SJCRH30 (cell line): Measurements from ENCODE around the gene RIMBP2. TPM values are rescaled to one million over a fixed set of nuclear protein-coding genes. Genes with fewer than 3 reads are reported as not detected.

Source experiments
- DNase-seq, 2 experiments: peaks; one replicate each; pipeline ENCODE4 v3.0.0-alpha.2; 2015 to 2020
- H3K27ac ChIP-seq: fragments of 250-450 bp; sonication (Bioruptor Pico); 2 replicates; pipeline ENCODE4 v1.5.1; 2020; ENCODE audit warnings: mild to moderate bottlenecking, moderate library complexity
- H3K27me3 ChIP-seq: fragments of 250-450 bp; sonication (Bioruptor Pico); 2 replicates; pipeline ENCODE4 v1.5.1; 2020; ENCODE audit warnings: mild to moderate bottlenecking, moderate library complexity
- H3K36me3 ChIP-seq: fragments of 250-450 bp; sonication (Bioruptor Pico); 2 replicates; pipeline ENCODE4 v1.5.1; 2020; ENCODE audit warnings: mild to moderate bottlenecking, moderate library complexity
- H3K4me1 ChIP-seq: fragments of 250-450 bp; sonication (Bioruptor Pico); 2 replicates; pipeline ENCODE4 v1.5.1; 2020; ENCODE audit warnings: mild to moderate bottlenecking, moderate library complexity
- H3K4me3 ChIP-seq: fragments of 250-450 bp; sonication (Bioruptor Pico); 2 replicates; pipeline ENCODE4 v1.5.1; 2020; ENCODE audit warnings: mild to moderate bottlenecking, moderate library complexity
- H3K9me3 ChIP-seq: fragments of 250-450 bp; sonication (Bioruptor Pico); replicated peaks from 2 replicates; pipeline ENCODE4 v1.5.1; 2020; ENCODE audit warnings: mild to moderate bottlenecking, moderate library complexity
- total RNA-seq: library from RNA; depleted of rRNA; stranded (reverse); fragments of >200 nt; shearing (Covaris generic); gene quantifications from 2 replicates; pipeline ENCODE4 v1.2.3, GENCODE V29; 2014

The RIMBP2 gene
- total RNA-seq, 1 experiment from 2014 or later = not detected

- H3K27me3 ChIP-seq = no peaks in the 10 kb centered on the region
- H3K4me3 ChIP-seq = no peak overlapping the region
- no peak overlapping the region for H3K27ac ChIP-seq
- no peak for DNase-seq
- H3K36me3 ChIP-seq = no peaks in the 10 kb centered on the region
- H3K9me3 ChIP-seq = no peaks in the 10 kb centered on the region
- no peaks in the 10 kb centered on the region for H3K4me1 ChIP-seq
Observed at GRCh38 chr12:130382818-130383217, 333.3 kb downstream of the RIMBP2 start.

GRCh38 chr12:130375296-130376287, 340.5 kb downstream of the RIMBP2 start:
- no peaks in the 10 kb centered on the region for H3K9me3 ChIP-seq
- DNase-seq = no peak
- no peaks in the 10 kb centered on the region for H3K4me1 ChIP-seq

GRCh38 chr12:130374083-130374482, 342.0 kb downstream of the RIMBP2 start:
- H3K4me1 ChIP-seq = no peaks in the 10 kb centered on the region
- H3K4me3 ChIP-seq = no peak overlapping the region
- DNase-seq = no peak
- H3K27ac ChIP-seq = no peak overlapping the region
- H3K36me3 ChIP-seq = no peaks in the 10 kb centered on the region
- H3K9me3 ChIP-seq = no peaks in the 10 kb centered on the region
- H3K27me3 ChIP-seq = no peaks in the 10 kb centered on the region; the same call in 1 of the 2 replicates

More at GRCh38 chr12:130375296-130376287, 340.5 kb downstream of the RIMBP2 start:
- H3K27me3 ChIP-seq = no peaks in the 10 kb centered on the region; the same call in 1 of the 2 replicates
- H3K36me3 ChIP-seq = no peaks in the 10 kb centered on the region
- H3K27ac ChIP-seq = no peak overlapping the region
- H3K4me3 ChIP-seq = no peak overlapping the region

- no peak for DNase-seq
- Histone ChIP-seq H3K27ac (no peak overlapping the region), H3K27me3 (no peaks in the 10 kb centered on the region; the same call in 1 of the 2 replicates), H3K4me3 (no peak overlapping the region), H3K36me3 (no peaks in the 10 kb centered on the region), H3K4me1 (no peaks in the 10 kb centered on the region), H3K9me3 (no peaks in the 10 kb centered on the region)
Observed at GRCh38 chr12:130372936-130373335, 343.2 kb downstream of the RIMBP2 start.

- no peaks in the 10 kb centered on the region for H3K36me3 ChIP-seq
- no peak for DNase-seq
- no peak overlapping the region for H3K4me3 ChIP-seq
- no peaks in the 10 kb centered on the region for H3K4me1 ChIP-seq
- no peaks in the 10 kb centered on the region; the same call in 1 of the 2 replicates for H3K27me3 ChIP-seq
- no peak overlapping the region for H3K27ac ChIP-seq
- H3K9me3 ChIP-seq = no peaks in the 10 kb centered on the region
Observed at GRCh38 chr12:130371296-130371695, 344.8 kb downstream of the RIMBP2 start.

- Histone ChIP-seq H3K9me3 (no peaks in the 10 kb centered on the region), H3K4me1 (no peaks in the 10 kb centered on the region), H3K4me3 (no peak overlapping the region), H3K36me3 (no peaks in the 10 kb centered on the region), H3K27ac (no peak overlapping the region), H3K27me3 (no peaks in the 10 kb centered on the region; the same call in 1 of the 2 replicates)
- DNase-seq = no peak
Observed at GRCh38 chr12:130369816-130370215, 346.3 kb downstream of the RIMBP2 start.

- no peaks in the 10 kb centered on the region for H3K36me3 ChIP-seq
- H3K27me3 ChIP-seq = no peaks in the 10 kb centered on the region; the same call in 1 of the 2 replicates
- no peak overlapping the region for H3K4me3 ChIP-seq
- DNase-seq = no peak
- no peaks in the 10 kb centered on the region for H3K9me3 ChIP-seq
- H3K4me1 ChIP-seq = no peaks in the 10 kb centered on the region
- H3K27ac ChIP-seq = no peak overlapping the region
Observed at GRCh38 chr12:130367523-130367922, 348.6 kb downstream of the RIMBP2 start.

GRCh38 chr12:130367003-130367402, 349.1 kb downstream of the RIMBP2 start:
- Histone ChIP-seq H3K4me1 (no peaks in the 10 kb centered on the region), H3K27ac (no peak overlapping the region), H3K9me3 (no peaks in the 10 kb centered on the region), H3K27me3 (peaks cover 2% of the 10 kb centered on the region; the same call in 1 of the 2 replicates), H3K4me3 (no peak overlapping the region), H3K36me3 (no peaks in the 10 kb centered on the region)
- DNase-seq = no peak

- peaks cover 2% of the 10 kb centered on the region; the same call in 1 of the 2 replicates for H3K27me3 ChIP-seq
- no peak overlapping the region for H3K27ac ChIP-seq
- DNase-seq = no peak
Observed at GRCh38 chr12:130366159-130366558, 349.9 kb downstream of the RIMBP2 start.

GRCh38 chr12:130364578-130364977, 351.5 kb downstream of the RIMBP2 start:
- Histone ChIP-seq H3K4me3 (no peak overlapping the region), H3K36me3 (no peaks in the 10 kb centered on the region), H3K27ac (no peak overlapping the region), H3K27me3 (peaks cover 7% of the 10 kb centered on the region), H3K4me1 (no peaks in the 10 kb centered on the region), H3K9me3 (no peaks in the 10 kb centered on the region)
- no peak for DNase-seq

More at GRCh38 chr12:130366159-130366558, 349.9 kb downstream of the RIMBP2 start:
- H3K4me1 ChIP-seq = no peaks in the 10 kb centered on the region
- no peak overlapping the region for H3K4me3 ChIP-seq
- no peaks in the 10 kb centered on the region for H3K36me3 ChIP-seq
- H3K9me3 ChIP-seq = no peaks in the 10 kb centered on the region

- Histone ChIP-seq H3K36me3 (no peaks in the 10 kb centered on the region), H3K4me3 (no peak overlapping the region), H3K27ac (no peak overlapping the region), H3K9me3 (no peaks in the 10 kb centered on the region), H3K4me1 (no peaks in the 10 kb centered on the region), H3K27me3 (peaks cover 16% of the 10 kb centered on the region)
- DNase-seq = no peak
Observed at GRCh38 chr12:130362060-130362459, 354.0 kb downstream of the RIMBP2 start.

GRCh38 chr12:130357729-130358330, 358.3 kb downstream of the RIMBP2 start:
- Histone ChIP-seq H3K4me3 (no peak overlapping the region), H3K4me1 (no peaks in the 10 kb centered on the region), H3K27ac (no peak overlapping the region), H3K36me3 (no peaks in the 10 kb centered on the region), H3K27me3 (peaks cover 20% of the 10 kb centered on the region), H3K9me3 (no peaks in the 10 kb centered on the region)
- no peak for DNase-seq

- DNase-seq = no peak
- H3K27me3 ChIP-seq = peaks cover 19% of the 10 kb centered on the region
- no peak overlapping the region for H3K4me3 ChIP-seq
- H3K9me3 ChIP-seq = no peaks in the 10 kb centered on the region
- no peaks in the 10 kb centered on the region for H3K36me3 ChIP-seq
- H3K4me1 ChIP-seq = no peaks in the 10 kb centered on the region
- no peak overlapping the region for H3K27ac ChIP-seq
Observed at GRCh38 chr12:130357241-130357640, 358.9 kb downstream of the RIMBP2 start.

- H3K9me3 ChIP-seq = no peaks in the 10 kb centered on the region
- DNase-seq = no peak
- no peak overlapping the region for H3K27ac ChIP-seq
- H3K4me1 ChIP-seq = no peaks in the 10 kb centered on the region
- no peaks in the 10 kb centered on the region for H3K36me3 ChIP-seq
- no peak overlapping the region for H3K4me3 ChIP-seq
- H3K27me3 ChIP-seq = peaks cover 17% of the 10 kb centered on the region
Observed at GRCh38 chr12:130356222-130356621, 359.9 kb downstream of the RIMBP2 start.

- H3K27ac ChIP-seq = no peak overlapping the region
- H3K27me3 ChIP-seq = peaks cover 13% of the 10 kb centered on the region; the same call in 1 of the 2 replicates
- no peak overlapping the region for H3K4me3 ChIP-seq
- H3K36me3 ChIP-seq = no peaks in the 10 kb centered on the region
- H3K4me1 ChIP-seq = no peaks in the 10 kb centered on the region
- no peak for DNase-seq
- no peaks in the 10 kb centered on the region for H3K9me3 ChIP-seq
Observed at GRCh38 chr12:130354407-130354806, 361.7 kb downstream of the RIMBP2 start.
